Smooth muscle cell of the brain vasculature (primary cell): ENCODE results near the gene LIPG.
"Not testable (repeated sequence)": the region's sequence is repeated elsewhere in the genome, so short reads cannot be mapped to it uniquely, and the experiment has no call there.

Experiments used
- DNase-seq: peaks from one replicate; pipeline ENCODE4 v3.0.0-alpha.2; 2012; ENCODE audit warnings: low read depth, low spot score

Gene LIPG

DNA sequence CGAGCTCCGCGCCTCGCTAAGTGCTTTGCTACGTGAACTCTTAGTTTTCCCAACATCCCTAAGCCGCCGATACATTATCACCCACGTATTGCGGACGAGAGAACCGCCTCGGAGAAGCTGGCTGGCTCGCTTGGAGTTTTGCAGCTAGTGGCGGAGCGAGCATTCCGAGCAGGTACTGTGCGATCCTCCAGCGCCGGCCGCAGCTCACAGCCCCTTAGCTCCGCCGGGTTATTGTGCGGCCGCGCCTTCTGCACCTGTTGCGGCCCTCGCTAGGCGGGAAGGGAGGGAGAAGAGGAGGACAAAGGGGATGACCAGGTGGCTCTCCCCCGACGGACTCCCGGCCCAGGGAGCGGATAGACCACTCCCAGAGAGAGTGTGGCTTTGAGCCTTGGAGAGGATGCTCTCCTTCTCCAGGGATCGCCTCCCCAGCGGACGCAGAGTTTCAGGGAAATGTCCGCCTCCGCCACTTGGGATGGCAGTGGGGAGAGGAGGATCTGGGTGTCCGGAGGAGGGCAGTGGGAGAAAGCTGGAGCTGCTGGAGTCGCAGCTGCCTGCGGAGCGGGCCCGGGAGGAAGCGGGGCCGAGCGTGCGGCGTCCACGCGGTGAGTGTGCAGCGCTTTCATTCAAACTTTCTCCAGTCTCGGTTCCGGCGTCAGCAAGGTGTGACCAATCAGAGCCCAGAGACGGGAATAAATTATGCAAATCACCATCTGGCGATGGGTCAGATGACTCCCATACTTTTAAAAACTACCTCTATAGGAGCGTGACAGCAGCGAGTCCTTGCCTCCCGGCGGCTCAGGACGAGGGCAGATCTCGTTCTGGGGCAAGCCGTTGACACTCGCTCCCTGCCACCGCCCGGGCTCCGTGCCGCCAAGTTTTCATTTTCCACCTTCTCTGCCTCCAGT is at the start of gene LIPG:
TSS of gene LIPG (plus strand) at position 769 of the 905 bp plus-strand sequence. CDS start 252 bp downstream, outside the sequence.
- DNase-seq: no peak

GRCh38 chr18:49512876-49513275 is 49.0 kb upstream of the LIPG start:
- not testable (repeated sequence) for DNase-seq

DNA sequence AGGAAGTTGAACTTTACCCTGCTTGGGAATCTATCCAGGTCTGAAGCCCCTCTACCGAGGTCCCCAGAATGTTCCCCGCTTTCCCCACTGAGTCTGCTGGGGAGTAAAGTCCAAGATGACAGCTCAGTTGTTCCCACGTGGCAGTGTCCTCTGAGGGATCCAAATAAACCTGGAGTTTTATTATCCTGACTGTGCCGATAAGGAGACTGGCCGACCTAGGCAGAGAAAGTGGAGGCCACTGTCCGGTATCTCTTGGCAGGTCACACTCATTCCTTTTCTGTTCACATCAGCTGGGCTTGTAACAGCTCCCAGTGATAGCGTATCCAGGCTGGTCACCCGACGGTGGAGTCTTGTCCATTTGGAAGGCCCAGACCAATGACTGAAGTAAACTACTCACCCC is 47.3 kb upstream of the LIPG start:
- no peak for DNase-seq

DNA sequence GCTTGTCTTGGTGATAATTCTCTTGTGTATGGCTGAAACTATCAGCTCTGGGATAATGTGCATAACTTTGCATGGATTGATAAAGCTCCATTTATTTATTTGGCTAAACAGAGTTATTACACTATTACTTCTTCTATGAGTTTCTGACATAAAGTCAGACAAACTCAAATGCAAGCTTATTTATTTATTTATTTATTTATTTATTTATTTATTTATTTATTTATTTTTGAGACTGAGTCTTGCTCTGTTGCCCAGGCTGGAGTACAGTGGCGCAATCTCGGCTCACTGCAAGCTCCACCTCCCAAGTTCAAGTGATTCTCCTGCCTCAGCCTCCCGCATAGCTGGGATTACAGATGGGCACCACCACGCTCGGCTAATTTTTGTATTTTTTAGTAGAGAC is 46.9 kb upstream of the LIPG start:
- not testable (repeated sequence) for DNase-seq

DNA sequence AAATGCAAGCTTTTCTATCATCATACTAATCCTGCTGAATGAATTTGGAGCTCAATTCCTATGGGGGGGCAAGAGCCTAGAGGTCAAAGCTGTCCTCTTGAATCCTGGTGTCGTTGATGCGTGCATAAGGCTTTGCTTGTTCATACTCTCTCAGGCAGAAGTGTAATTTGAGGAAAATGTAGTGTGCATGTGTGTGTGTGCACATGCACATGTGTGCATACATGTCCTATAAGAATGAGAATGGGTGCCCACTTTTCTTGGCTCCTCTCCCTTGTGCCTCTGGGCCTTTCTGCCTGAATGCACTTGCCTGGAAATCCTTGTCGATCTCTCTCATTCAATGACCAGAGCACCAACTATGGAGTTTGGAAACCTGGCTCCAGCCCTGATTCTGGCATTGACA is 46.3 kb upstream of the LIPG start:
- no peak for DNase-seq

DNA sequence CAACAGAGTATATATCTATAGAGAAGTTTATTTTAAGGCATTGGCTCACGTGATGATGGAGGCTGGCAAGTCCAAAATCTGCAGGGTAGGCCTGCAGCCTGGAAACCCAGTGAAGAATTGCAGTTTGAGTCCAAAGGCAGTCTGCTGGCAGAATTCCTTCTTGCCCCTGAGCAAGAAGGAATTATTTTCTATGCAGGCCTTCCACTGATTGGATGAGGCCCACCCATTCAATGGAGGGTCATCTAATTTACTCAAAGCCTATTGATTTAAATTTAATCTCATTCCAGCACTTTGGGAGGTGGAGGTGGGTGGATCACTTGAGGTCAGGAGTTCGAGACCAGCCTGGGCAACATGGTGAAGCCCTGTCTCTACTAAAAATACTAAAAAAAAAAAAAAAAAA is 44.4 kb upstream of the LIPG start:
- DNase-seq: no peak

- no peak for DNase-seq
These were observed 42.5 kb upstream of the LIPG start for GRCh38 chr18:49519101-49519971.

DNA sequence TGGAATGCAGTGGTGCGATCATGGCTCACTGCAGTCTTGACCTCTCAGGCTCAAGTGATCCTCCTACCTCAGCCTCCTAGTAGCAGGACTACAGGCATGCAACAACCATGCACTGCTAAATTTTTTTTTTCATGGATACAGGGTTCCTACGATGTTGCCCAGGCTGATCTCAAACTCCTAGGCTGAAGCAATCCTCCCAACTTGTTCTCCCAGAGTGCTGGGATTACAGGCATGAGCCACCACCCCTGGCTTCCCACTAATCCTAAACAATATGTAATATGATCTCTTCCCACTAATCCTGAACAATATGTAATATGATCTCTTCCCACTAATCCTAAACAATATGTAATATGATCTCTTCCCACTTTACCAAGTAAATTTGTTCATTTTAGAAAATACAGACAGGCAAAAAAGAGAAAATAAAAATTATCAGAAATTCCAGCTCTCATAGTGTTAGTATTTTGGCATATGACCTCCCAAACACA is 41.2 kb upstream of the LIPG start:
- no peak for DNase-seq

DNA sequence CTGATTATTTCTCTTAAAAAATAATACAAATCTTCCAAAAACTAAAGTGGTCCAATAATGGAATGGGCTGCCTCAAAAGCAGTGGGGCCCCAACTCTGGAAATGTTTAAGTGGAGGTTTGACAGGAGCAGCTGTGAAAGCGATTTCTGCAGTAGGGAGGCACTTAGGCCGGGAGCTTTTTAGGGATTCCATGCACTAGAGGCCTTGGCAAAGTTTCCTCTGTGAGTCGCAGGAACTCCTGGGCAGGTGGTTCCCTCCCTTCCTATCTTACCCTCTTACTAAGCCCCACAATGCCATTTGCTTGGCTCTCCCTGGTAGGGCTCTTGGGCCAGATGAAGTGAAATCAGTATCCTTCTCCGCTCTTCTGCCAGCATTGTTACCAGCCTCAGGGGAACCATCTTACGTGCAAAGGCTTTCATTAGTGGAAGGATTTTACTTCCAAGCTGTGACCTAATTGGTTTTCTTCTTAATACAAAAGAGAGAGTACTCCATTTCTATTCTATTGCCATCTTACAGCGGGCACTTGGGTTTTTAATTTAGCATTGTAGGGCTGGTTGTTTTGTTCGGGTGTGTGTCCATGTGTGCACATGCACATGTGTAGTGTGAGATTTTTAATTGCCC is 40.5 kb upstream of the LIPG start:
- DNase-seq: no peak

GRCh38 chr18:49523580-49524093 is 38.2 kb upstream of the LIPG start:
- not testable (repeated sequence) for DNase-seq

DNA sequence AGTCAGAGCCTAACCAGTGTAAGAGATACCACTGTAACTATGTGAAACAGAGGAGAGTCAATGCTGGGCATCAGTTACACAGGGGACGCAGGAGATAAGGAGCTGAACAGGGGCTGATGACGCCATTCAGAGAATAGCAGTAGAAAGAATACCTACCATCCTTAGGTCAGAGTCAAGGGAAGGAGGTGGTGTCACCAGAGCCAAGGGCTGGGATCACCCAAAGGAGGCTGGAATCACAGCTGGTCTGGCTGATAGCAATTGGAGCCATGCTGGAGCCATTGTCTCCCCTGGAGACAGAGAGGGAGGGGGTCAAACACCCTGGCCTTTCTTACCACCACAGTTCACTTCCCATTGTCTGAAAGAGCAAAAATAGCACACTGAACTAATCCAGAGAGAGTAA is 37.5 kb upstream of the LIPG start:
- DNase-seq: no peak

- DNase-seq: no peak
These were observed 36.9 kb upstream of the LIPG start for GRCh38 chr18:49524951-49525350.

DNA sequence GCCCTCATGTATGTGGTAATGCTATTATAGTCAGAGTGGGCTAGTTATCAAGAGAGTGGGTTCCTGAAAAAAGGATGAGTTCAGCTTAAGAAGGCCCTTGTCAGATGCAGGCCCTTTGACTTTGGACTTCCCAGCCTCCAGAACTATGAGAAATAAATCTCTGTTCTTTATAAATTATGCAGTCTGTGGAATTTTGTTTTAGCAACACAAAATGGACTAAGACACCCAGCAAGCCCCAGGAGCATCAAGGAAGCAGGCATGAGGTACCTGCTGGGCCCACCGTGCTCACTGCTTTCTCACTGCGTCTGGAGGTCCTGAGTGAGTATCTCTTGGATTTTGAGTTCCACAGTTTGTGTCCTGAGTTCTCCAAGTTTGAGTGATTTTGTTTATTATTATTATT is 35.9 kb upstream of the LIPG start:
- DNase-seq: no peak

DNA sequence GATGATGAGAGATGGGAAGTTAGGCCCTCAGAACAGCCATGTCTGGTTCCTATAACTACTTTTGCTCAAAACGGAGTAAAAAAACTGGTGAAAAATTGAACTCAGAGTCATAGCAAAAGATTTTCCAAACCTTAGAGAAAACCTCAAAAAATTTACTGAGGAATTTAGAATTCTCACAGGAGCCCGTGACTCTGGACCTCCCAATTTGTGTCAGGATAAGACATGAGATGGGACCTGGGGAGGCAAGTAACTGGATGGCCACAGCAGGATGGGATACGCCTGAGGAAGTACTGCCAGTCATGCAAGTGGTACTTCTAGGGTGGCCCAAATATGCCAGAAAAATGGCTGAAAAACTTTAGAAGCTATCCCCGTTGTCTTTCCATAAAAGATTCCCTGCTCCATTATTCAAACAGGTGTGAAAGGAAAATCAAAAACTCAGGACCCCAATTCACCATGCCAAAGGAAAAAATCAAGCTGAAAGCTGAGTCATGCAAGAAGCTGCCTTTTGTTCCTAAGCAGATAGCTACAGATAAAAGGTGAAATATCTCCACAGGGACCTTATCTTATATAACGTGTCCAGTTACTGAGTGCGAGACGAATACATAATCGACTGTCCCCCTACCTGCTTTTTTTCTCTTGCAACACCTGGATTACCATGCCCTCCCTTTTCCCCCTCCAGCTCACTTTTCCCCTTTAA is 34.1 kb upstream of the LIPG start:
- DNase-seq: no peak

GRCh38 chr18:49529596-49529995 is 32.3 kb upstream of the LIPG start:
- no peak for DNase-seq

GRCh38 chr18:49531678-49532153 is 30.1 kb upstream of the LIPG start:
- no peak for DNase-seq

DNA sequence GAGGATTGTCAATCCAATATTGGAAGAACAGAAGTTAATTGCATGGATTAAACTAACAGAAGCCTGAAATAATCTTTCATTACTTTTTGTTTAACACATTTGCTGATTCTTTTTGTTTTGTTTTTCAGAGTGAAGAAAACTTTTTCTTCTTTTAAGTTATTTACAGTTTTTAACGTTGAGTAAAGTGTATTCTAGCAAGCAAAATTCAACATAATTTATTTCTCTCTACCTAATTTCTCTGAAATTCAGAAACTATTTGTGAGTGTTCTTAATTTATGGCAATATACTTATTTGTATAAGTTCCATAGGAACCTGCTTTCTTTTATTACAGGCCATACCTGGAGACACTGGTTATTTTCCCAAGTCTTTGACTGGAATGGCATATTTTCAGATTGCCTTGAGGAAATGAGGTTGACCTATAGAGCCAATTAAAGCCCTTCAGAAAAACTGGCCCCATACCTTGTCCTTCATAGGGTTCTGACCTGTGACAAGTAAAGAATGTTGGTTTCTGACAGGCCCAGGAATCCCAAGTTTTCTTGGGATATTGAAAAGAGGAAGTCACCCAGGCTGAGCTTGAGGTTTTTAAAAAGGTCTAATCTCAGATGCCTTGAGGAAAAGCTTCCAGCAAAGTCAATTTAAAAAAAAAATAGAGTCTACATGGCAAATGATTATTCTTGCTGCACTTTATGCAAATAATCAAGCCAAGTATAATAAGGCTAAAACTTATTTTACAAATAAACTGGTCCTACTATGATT is 26.8 kb upstream of the LIPG start:
- no peak for DNase-seq

GRCh38 chr18:49537232-49537896 is 24.5 kb upstream of the LIPG start:
- DNase-seq: no peak

DNA sequence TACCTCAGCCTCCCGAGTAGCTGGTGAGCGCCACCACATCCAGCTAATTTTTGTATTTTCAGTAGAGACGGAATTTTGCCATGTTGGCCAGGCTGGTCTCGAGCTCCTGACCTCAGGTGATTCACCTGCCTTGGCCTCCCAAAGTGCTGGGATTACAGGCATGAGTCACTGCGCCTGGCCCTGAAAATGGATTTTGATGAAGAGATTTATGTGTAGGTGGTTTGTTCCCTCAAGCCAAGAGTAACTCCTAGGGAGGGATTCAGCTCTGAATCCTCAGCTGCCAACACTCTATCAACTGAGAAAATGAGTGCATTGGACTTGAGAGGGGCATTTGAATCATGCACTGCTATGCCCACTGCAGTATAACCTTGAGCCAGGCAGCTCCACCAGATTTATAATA is 17.5 kb upstream of the LIPG start:
- DNase-seq: no peak

DNA sequence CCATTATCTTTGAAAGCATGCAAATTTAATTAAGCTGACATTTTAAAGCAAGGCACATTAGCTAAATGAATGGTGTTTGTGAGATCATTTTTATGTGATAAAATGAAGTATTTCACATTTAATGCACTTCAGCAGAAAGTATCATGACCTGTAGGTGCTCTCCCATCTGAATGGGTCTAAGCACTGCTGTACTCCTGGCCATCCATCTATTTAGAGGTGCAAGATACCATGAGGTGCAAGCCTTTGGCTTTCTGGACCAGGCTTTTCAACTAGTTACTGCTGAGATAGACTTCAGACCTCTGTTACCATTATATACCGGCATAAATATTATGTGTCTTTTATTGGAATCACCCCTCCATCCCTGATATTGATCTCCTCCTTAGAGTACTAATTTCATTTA is 15.6 kb upstream of the LIPG start:
- no peak for DNase-seq
